ENCODE measurements around the gene SGCA.

The SGCA gene

DNA sequence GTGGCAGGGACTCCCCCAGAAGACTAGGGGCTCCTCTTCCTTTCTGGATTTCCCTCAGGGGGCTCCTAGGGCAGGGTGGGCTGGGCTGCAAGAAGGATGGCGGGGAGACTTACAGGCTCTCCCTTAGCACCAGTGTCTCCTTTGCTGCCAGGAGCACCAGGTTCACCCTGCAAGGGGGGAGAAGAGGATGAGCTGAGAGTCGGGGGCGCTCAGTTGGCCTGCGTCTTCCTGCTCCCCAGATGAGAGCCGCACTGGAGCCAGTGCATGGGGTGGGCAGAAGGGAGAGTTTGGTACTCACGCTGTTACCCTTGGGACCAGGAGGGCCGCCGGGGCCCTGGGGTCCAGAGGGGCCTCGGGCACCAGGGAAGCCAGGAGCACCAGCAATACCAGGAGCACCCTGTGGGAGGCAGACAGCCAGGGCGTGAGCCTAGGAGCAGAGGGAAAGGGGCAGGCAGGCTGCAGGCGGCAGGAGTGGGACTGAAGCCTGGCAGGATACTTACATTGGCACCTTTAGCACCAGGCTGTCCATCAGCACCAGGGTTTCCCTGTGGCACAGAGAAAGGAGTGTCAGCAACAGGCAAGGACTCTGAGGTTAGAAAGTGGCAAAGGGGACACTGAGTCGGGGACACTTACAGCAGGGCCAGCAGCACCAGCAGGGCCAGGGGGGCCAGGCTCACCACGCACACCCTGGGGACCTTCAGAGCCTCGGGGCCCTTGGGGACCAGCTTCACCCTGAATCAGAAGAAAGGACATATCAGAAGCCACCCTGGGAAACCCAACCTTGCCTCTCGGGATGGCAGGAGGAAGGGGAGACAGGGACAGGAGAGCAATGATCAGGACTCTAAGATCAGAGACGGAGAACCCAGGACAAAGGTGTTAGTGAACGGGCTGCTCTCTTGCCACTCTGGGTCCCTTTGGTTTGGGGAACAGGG, 29.4 kb downstream of the SGCA start:
- no peak for DNase-seq (ENCODE audit: low read depth in 2 of 2)

DNA sequence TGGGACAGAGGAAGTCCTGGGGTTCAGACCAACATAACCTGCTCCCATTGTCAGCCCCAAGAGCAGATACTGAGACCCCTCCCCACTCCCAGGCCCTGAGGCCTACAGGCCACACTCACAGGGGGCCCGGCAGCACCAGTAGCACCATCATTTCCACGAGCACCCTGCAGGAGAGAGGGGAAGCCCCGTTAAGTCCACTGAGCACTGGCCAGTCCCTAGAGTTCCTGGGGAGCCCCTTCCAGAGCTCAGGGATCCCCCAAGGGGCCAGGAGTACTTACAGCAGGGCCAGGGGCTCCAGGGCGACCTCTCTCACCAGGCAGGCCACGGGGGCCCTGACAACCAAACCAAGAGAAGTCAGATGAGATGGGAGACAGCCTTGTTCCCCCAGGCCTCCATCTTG, 30.2 kb downstream of the SGCA start:
- no peak for DNase-seq (ENCODE audit: low read depth in 2 of 2)

DNA sequence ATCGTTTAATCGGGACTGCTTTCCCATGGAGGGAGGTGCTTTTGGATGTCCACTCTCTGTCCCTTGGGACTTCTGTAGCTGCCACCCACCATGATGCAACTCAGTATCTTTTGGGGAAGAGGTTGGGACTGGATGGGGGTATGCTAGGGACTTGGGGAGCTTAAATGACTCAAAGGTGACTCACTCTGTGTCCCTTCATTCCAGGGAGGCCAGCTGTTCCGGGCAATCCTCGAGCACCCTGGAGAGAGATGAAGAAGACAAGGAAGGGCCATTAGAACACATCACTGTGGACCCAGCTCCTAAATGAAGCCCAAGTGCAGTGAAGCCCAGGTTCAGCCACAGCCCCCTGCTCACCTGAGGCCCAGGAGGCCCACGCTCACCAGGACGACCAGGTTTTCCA, 31.0 kb downstream of the SGCA start:
- no peak for DNase-seq (ENCODE audit: low read depth in 2 of 2)

GRCh38 chr17:50198026-50198669, 32.3 kb downstream of the SGCA start:
- DNase-seq (ENCODE audit: low read depth in 2 of 2), result peak; percentile 52 to 54

GRCh38 chr17:50199211-50199802, 33.5 kb downstream of the SGCA start:
- no peak for DNase-seq (ENCODE audit: low read depth in 2 of 2)

GRCh38 chr17:50199803-50200456, 34.1 kb downstream of the SGCA start:
- DNase-seq (ENCODE audit: low read depth in 2 of 2), result peak; percentile 23 to 54

DNA sequence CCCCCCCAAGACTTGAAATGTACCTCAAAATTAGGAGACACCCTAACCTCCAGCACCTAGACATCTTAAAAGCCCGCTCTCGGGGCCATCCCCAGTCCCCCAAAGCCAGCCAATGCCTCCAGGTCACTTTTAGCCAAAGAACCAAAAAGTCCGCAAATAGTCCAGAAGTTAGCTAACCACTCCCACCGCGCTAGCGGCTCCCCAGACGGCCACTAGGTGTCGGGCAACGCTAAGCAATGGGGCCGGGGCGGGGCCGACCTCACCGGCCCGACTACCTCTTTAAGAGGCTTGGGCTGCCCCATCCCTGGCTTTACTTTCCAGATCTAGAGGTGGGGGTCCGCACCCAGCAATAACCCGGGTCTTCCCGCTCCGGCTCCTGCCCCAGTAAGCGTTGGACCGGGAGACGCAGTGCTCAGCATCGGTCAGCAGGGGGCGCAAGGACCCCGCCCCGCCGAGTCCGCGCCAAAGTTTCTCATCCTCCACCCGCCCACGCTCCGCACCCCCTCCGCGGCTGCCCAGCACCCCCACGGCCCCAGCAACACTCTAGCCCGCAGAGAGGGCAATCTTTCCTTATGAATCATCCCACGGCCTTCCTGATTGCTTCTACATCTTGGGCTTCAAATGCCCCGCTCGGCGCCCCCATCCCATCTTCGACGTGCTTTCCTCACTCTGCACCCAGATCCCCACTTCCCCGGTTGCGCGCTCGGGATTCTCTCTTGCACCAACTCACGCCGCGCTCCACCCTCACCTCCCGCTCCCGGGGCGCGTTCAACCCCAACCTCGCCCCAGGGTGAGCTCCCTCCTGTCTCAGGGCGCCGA, 34.9 kb downstream of the SGCA start:
- DNase-seq (ENCODE audit: low read depth in 2 of 2), result peak; percentile 72 to 76

- no peak for DNase-seq (ENCODE audit: low read depth in 2 of 2)
These were observed 35.6 kb downstream of the SGCA start, which contains the start of gene COL1A1 for GRCh38 chr17:50201276-50201854. TSS of gene COL1A1 (minus strand) at chr17:50201631. CDS start at chr17:50201513, 118 bp downstream.

- DNase-seq (ENCODE audit: low read depth in 2 of 2), result no peak
These were observed 37.3 kb downstream of the SGCA start for GRCh38 chr17:50203086-50203485.

DNA sequence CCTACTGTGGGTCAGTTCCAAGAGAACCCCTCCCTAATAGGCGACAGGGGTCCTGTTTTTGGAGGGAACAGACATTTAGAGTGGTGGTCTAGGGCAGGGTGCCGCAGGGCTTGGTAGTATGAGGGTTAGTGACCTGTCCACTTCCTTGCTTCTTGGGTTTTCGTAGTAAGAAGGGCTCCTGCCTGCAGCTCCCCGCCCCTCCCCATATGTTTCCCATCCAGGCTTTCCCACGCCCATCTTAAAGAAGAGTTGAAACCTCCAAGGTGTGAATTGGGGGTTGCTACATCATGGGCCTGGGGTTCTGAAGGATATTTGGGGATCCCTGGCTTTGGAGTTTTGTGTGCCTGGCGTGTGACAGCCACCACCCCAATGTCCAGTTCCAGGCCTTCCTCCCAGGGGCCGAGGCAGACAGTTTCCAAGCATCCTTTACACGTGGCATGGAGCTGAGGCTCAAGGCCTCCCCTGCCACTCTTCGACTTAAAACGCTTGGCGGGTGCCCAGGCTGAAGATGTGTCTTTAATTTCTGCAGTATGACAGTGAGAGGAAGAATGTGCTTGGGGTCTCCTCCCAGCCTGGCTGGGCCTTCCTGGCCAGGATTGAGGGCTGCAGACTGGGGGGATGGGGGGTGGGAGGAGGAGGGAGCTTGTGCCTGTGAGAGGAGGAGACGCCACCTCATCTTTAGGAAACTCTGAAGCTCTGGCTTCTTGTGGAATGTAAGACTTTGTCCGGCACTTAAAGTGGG, 38.0 kb downstream of the SGCA start:
- DNase-seq (ENCODE audit: low read depth in 2 of 2), result no peak

- no peak for DNase-seq (ENCODE audit: low read depth in 2 of 2)
These were observed 38.6 kb downstream of the SGCA start for GRCh38 chr17:50204431-50204830.

DNA sequence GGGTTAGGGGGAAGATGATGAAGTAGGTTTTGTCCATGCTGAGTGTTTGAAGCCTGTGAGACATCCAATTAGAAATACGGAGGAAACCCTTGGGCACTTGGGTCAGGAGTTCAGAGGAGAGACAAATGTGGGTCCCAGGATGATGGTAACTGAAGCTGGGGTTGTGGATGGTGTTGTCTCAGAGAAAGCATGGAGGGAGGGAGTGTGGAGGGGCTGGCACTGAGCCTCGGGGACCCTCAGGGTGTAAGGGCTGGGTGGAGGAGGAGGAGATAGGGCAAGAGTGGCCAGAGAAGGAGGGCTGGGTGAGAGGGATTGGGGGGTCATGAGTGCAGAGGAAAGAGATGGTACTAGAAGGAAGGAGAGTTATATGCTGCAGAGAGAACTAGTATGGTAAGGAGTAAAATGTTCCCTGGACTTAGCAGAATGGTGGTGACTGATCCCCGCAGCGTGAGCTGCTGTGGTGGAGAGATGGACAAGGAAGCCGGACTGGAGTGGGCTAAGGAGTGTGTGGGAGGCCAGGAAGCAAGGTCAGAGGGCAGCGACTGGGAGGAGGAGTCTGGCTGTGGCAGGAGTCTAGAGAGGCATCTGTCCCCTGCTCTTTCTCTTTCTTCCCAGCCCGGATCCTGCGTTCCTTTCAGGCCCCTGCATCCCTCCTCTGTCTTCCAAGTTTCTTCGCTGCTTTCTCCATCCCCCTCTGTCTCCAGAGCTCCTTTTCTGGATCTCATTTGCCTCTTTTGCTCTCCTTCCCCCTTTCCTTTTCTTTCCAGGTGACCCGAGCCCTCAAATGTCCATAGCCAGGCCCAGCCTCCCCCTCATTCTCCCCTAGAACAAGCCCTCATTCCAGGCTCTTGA, 39.5 kb downstream of the SGCA start:
- DNase-seq (ENCODE audit: low read depth in 2 of 2), result no peak

- no peak for DNase-seq (ENCODE audit: low read depth in 2 of 2)
These were observed 40.2 kb downstream of the SGCA start for GRCh38 chr17:50205963-50206505.

DNA sequence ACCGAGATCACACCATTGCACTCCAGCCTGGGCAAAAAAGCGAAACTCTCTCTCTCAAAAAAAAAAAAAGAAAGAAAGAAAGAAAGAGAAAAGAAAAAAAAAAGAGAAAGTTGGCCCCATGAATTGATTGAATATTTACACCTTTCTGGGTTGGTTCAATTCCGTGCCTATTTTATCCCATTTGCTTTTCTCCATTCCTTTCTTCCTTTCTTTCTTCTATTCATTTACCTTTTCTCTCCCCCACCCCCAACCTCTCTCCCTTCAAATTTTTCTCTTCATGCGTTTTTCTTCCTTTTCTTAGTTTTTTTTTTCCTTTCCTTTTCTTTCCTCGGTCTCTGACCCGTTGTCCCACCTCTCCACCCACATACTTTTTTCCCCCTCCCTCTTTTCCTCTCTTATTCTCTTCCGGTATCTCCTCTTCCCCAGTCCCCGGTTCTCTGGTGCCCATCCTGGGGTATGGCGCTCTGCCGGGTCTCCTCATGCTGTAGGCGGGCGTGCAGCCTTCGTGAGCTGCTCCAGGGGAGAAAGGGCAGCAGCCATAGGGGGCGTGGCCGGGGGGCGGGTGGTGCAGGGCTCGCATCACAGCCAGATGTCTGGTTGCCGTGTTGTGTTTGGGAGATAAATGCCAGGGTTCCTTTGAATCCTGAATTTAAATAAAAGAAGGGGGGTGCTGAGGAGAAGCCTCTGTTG, 40.9 kb downstream of the SGCA start:
- DNase-seq (ENCODE audit: low read depth in 2 of 2), result no peak

GRCh38 chr17:50207315-50207714, 41.5 kb downstream of the SGCA start:
- no peak for DNase-seq (ENCODE audit: low read depth in 2 of 2)

DNA sequence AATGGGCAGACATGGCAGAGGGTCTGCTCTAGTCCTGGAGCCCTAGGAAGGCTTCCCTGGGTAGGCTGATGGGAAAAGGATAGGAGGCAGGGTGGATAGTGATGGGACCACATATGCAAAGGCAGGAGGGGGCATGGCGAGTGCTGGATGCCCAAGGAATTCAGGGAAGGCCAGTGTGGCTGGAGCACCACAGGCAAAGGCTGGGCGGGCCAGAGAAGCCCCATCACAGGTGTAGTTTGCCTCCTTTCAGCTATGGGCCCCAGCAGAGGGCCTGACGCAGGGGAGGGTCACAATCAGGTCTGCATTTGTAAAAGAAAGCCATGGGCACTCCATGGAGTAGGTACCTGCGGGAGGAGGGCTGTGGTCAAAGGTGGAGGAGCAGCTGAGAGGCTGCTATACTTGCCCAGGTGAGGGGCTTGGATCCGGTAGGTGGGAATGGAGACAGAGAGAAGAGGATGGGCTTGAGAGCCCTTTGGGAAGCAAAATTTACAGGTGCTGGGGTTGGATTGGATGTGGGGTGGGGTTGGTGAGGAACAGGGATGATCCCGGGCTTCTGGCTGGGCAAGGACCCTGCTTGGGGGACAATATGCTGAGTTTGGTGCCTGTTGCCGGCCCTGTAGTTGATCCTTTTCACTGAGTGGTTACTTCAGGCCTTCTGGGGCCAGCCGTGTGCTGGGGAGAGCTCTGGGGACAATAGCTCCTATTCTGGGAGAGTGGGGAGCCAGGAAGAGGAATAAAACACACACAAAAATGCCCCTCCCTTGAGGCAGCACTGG, 42.2 kb downstream of the SGCA start:
- DNase-seq (ENCODE audit: low read depth in 2 of 2), result no peak

DNA sequence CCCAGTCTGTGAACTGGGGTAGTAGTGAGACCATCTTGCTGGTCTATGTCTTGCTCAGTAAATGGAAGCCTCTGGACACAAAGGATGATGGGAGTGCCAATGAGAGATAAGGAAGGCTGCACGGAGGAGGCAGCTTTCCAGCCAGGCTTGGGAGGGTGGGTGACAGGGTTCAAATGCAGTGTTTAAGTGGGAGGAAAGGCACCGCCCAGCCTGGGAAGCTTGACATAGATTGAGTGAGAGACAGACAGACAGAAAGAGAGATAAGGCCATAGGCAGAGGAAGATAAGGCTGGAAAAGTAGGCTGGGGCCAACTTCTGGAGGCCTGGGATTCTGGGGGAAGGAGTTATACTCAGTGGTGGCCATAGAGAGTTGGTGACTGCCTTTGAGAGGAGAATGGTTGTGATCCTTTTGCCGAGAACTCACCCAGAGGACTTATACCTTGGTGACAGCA, 42.8 kb downstream of the SGCA start:
- DNase-seq (ENCODE audit: low read depth in 2 of 2), result no peak

DNA sequence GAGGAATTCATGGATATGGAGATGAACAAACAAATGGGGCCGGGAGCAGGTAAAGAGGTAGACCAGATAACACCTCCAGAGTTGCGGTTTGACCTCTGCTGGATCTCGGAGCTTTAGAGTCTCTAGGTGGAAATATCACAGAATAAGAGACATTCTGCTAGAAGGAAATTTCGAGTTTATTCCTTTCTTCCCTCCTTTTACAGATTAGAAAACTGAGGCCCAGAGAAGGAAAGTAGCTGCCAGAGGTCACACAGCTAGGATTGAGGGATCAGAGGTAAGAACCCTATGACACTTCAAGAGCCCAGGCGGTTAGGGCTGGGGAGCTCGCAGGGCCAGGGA, 43.3 kb downstream of the SGCA start:
- DNase-seq (ENCODE audit: low read depth in 2 of 2), result no peak
